ENCODE data around the gene PPP1R1A. TPM values are rescaled to one million over a fixed set of nuclear protein-coding genes. Genes with fewer than 3 reads are reported as not detected.

Gene PPP1R1A
- total and polyA plus RNA-seq, 2 donors (not counting 1 experiment from before 2014, with no cell fraction given), result not detected

DNA sequence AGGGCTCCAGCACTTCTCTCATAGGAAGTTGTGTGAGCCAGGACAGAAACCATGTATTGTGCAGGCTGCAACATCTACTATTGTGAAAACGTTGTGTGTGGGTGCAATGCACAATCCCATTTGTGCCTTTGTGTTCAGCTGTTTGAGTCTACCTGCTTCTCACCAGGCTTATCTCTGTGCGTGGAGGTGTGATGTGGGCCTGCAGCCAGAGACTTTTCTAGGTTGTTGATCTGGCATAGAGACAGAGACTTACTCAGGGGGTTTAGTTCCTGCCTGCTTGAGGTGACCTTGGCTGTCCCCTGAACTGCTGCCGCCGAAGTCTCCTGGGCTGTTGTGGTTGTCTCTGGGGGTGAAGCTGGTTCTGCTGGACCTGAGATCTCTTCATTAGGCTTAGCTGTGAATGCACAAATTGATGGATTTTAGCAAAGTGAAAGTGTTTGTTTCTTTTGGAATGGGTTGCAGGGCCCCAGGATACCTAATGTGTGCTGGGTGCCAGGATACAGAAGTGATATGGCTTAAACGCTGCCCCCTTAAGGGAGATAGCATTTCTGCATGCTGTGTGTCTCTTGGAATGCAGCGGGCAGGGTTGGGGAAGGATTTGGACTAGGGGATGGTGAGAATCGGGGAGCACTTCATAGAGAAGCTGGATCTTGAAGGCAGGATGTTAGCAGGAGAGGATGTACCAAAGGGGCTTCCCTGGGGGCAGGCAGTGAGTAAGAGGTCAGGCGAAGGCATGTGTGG is 43.7 kb upstream of the PPP1R1A start:
- Mint-ChIP-seq H3K4me1 (no peaks in the 10 kb centered on the region), H3K4me3 (no peak overlapping the region), H3K27ac (no peak overlapping the region), H3K27me3 (peaks cover 42% of the 10 kb centered on the region), H3K9me3 (ENCODE audit: insufficient read depth) (no peaks in the 10 kb centered on the region)
- TF ChIP-seq EZH2 (IDR thresholded peaks at IDR 0.05; ENCODE audit: borderline replicate concordance, insufficient read depth, low read depth, low read length, poor library complexity, severe bottlenecking), result no peak
- TF ChIP-seq, protein P1, sequence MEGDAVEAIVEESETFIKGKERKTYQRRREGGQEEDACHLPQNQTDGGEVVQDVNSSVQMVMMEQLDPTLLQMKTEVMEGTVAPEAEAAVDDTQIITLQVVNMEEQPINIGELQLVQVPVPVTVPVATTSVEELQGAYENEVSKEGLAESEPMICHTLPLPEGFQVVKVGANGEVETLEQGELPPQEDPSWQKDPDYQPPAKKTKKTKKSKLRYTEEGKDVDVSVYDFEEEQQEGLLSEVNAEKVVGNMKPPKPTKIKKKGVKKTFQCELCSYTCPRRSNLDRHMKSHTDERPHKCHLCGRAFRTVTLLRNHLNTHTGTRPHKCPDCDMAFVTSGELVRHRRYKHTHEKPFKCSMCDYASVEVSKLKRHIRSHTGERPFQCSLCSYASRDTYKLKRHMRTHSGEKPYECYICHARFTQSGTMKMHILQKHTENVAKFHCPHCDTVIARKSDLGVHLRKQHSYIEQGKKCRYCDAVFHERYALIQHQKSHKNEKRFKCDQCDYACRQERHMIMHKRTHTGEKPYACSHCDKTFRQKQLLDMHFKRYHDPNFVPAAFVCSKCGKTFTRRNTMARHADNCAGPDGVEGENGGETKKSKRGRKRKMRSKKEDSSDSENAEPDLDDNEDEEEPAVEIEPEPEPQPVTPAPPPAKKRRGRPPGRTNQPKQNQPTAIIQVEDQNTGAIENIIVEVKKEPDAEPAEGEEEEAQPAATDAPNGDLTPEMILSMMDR (IDR thresholded peaks at IDR 0.05), result no peak
- no peak overlapping the region for H2AFZ ChIP-seq (ENCODE audit: insufficient read depth, low read depth, low read length, poor library complexity, severe bottlenecking)
- H3K4me2 ChIP-seq (replicated peaks; ENCODE audit: low read depth, low read length, poor library complexity, severe bottlenecking), result no peak overlapping the region
- no peaks in the 10 kb centered on the region for H3K4me1 ChIP-seq (ENCODE audit: control insufficient read depth in 2 of 2, insufficient read depth in 2 of 2, low read length in 2 of 2)
- peaks cover 0 to 23% (median 1%) of the 10 kb centered on the region in 4 experiments for H3K27me3 ChIP-seq (replicated peaks in 1 of 4; ENCODE audit: control extremely low read depth in 1 of 4, control insufficient read depth in 3 of 4, insufficient read depth in 4 of 4, low read length in 3 of 4)
- ChIA-PET CTCF (no interaction called here), POLR2A (no interaction called here)
- no peak overlapping the region for H3K9ac ChIP-seq (ENCODE audit: low read length)
- H4K20me1 ChIP-seq (ENCODE audit: control insufficient read depth, insufficient read depth, low read length, poor library complexity, severe bottlenecking), result no peaks in the 10 kb centered on the region
- 82% methylated on average over 8 of the region's 8 CpGs for WGBS (ENCODE audit: insufficient coverage)
- no peak for DNase-seq
- no peaks in the 10 kb centered on the region for H3K36me3 ChIP-seq (replicated peaks in 1 of 2; ENCODE audit: control extremely low read depth in 1 of 2, control insufficient read depth in 1 of 2, extremely low read depth in 1 of 2, insufficient read depth in 2 of 2, low read length in 1 of 2)
- ATAC-seq (ENCODE audit: low read depth), result no peak
- H3K9me3 ChIP-seq (ENCODE audit: control extremely low read depth in 1 of 3, control insufficient read depth in 2 of 3, insufficient read depth in 1 of 3, low read length in 2 of 3), result peaks cover 2 to 14% (median 14%) of the 10 kb centered on the region in 3 donors
- no peak overlapping the region for H3K27ac ChIP-seq (ENCODE audit: low read length in 2 of 2)
- H3K4me3 ChIP-seq (ENCODE audit: control extremely low read depth in 1 of 5, extremely low read depth in 1 of 5, insufficient read depth in 1 of 5, low read depth in 2 of 5, low read length in 4 of 5), result no peak overlapping the region
- H3K79me2 ChIP-seq (ENCODE audit: control insufficient read depth, insufficient read depth, low read length), result no peaks in the 10 kb centered on the region
- intact Hi-C loops (cut with micrococcal nuclease), result no loop called here

DNA sequence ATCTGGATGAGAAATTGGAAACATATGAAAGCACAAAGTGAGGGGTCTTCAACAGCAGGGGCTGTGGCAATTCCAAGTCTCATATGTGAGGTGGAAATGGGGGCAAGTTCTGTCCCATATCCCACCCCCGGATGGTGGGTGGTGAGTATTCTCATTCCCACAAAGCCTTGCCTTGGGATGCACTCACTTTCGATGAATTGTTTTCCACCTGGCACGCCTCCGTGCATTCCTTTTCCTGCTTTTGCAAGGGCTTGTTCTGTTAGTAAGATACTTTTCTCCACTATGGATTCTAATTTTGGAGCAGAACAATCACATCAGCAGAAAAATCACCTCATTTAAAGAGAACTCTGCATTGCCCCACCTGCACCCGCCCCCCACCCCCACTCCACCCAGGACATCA is 43.1 kb upstream of the PPP1R1A start:
- Histone ChIP-seq H3K4me2 (replicated peaks; ENCODE audit: low read depth, low read length, poor library complexity, severe bottlenecking) (no peak overlapping the region), H3K27ac (ENCODE audit: low read length in 2 of 2) (no peak overlapping the region), H2AFZ (ENCODE audit: insufficient read depth, low read depth, low read length, poor library complexity, severe bottlenecking) (no peak overlapping the region), H3K79me2 (ENCODE audit: control insufficient read depth, insufficient read depth, low read length) (no peaks in the 10 kb centered on the region), H3K9ac (ENCODE audit: low read length) (no peak overlapping the region), H3K27me3 (replicated peaks in 1 of 4; ENCODE audit: control extremely low read depth in 1 of 4, control insufficient read depth in 3 of 4, insufficient read depth in 4 of 4, low read length in 3 of 4) (peaks cover 0 to 26% (median 1%) of the 10 kb centered on the region in 4 experiments), H3K36me3 (replicated peaks in 1 of 2; ENCODE audit: control extremely low read depth in 1 of 2, control insufficient read depth in 1 of 2, extremely low read depth in 1 of 2, insufficient read depth in 2 of 2, low read length in 1 of 2) (no peaks in the 10 kb centered on the region), H4K20me1 (ENCODE audit: control insufficient read depth, insufficient read depth, low read length, poor library complexity, severe bottlenecking) (no peaks in the 10 kb centered on the region), H3K9me3 (ENCODE audit: control extremely low read depth in 1 of 3, control insufficient read depth in 2 of 3, insufficient read depth in 1 of 3, low read length in 2 of 3) (peaks cover 2 to 15% (median 14%) of the 10 kb centered on the region in 3 donors), H3K4me3 (ENCODE audit: control extremely low read depth in 1 of 5, extremely low read depth in 1 of 5, insufficient read depth in 1 of 5, low read depth in 2 of 5, low read length in 4 of 5) (no peak overlapping the region), H3K4me1 (ENCODE audit: control insufficient read depth in 2 of 2, insufficient read depth in 2 of 2, low read length in 2 of 2) (no peaks in the 10 kb centered on the region)
- intact Hi-C loops (cut with micrococcal nuclease), result no loop called here
- DNase-seq, result no peak
- POLR2A ChIA-PET, result no interaction called here
- Mint-ChIP-seq H3K27me3 (peaks cover 48% of the 10 kb centered on the region), H3K27ac (no peak overlapping the region), H3K4me1 (no peaks in the 10 kb centered on the region), H3K4me3 (no peak overlapping the region), H3K9me3 (ENCODE audit: insufficient read depth) (no peaks in the 10 kb centered on the region)
- no peak for ATAC-seq (ENCODE audit: low read depth)
- CTCF ChIA-PET, result no interaction called here
- no peak for TF ChIP-seq EZH2 (IDR thresholded peaks at IDR 0.05; ENCODE audit: borderline replicate concordance, insufficient read depth, low read depth, low read length, poor library complexity, severe bottlenecking)
- TF ChIP-seq, protein P1 (IDR thresholded peaks at IDR 0.05), result no peak
- 88% methylated on average over 3 of the region's 5 CpGs for WGBS (ENCODE audit: insufficient coverage)

All from B cell (primary cell).